HFFc6 (cell line): ENCODE data around the gene SMG1. TPM values are rescaled to one million over a fixed set of nuclear protein-coding genes. Genes with fewer than 3 reads are reported as not detected.
"Not testable (repeated sequence)": the region's sequence is repeated elsewhere in the genome, so short reads cannot be mapped to it uniquely, and the experiment has no call there.

Experiments used
- DNase-seq: peaks from one replicate; pipeline ENCODE4 v3.0.0-alpha.2; 2018
- H3K27ac Mint-ChIP-seq: 2 replicates; pipeline ENCODE4 v1.8.0; 2020; ENCODE audit warnings: mild to moderate bottlenecking, mixed read lengths
- H3K27me3 Mint-ChIP-seq: 2 replicates; pipeline ENCODE4 v1.8.0; 2021; ENCODE audit warnings: mild to moderate bottlenecking, moderate library complexity, mixed read lengths; ENCODE audit not compliant: insufficient read depth
- H3K36me3 Mint-ChIP-seq: 2 replicates; pipeline ENCODE4 v1.8.0; 2021; ENCODE audit warnings: low read depth, mixed read lengths
- H3K4me1 Mint-ChIP-seq: 2 replicates; pipeline ENCODE4 v1.8.0; 2020; ENCODE audit warnings: low read depth, mixed read lengths
- H3K4me3 Mint-ChIP-seq: 2 replicates; pipeline ENCODE4 v1.8.0; 2020; ENCODE audit warnings: mild to moderate bottlenecking, moderate library complexity, mixed read lengths
- H3K9me3 Mint-ChIP-seq: 2 replicates; pipeline ENCODE4 v1.8.0; 2020; ENCODE audit warnings: mild to moderate bottlenecking, mixed read lengths
- CTCF ChIP-seq: fragments of 200-600 bp; sonication (generic); IDR thresholded peaks from 2 replicates; pipeline ENCODE4 v1.5.0; 2021; ENCODE audit warnings: antibody characterized with exemption, mild to moderate bottlenecking
- total RNA-seq, 6 experiments: library from RNA; stranded (reverse); fragmentation: NEBNext Ultra II Directional; extraction: Animal tissue kit (Norgen Biotek cat#: 25700); gene quantifications; 2 replicates in 1 of 6; 3 replicates in 5 of 6; pipeline ENCODE4 v1.2.3, GENCODE V29; 2021

The SMG1 gene
- total RNA-seq, 6 experiments from 2014 or later, result 31.3 to 43.0 (median 35.4) TPM

GRCh38 chr16:18965555-18965954 is 39.3 kb upstream of the SMG1 start:
- no peaks in the 10 kb centered on the region for H3K36me3 Mint-ChIP-seq
- H3K27me3 Mint-ChIP-seq, result peaks cover 10% of the 10 kb centered on the region
- no peak overlapping the region for H3K4me3 Mint-ChIP-seq
- H3K27ac Mint-ChIP-seq, result no peak overlapping the region
- peaks cover 25% of the 10 kb centered on the region for H3K4me1 Mint-ChIP-seq
- TF ChIP-seq CTCF, result no peak
- H3K9me3 Mint-ChIP-seq, result no peaks in the 10 kb centered on the region
- DNase-seq, result no peak

- H3K4me1 Mint-ChIP-seq, result peaks cover 27% of the 10 kb centered on the region
- TF ChIP-seq CTCF, result no peak
- no peaks in the 10 kb centered on the region for H3K9me3 Mint-ChIP-seq
- peak overlapping the region; percentile 57; the same call in 1 of the 2 replicates for H3K27ac Mint-ChIP-seq
- H3K4me3 Mint-ChIP-seq, result no peak overlapping the region
- peak; percentile 9 for DNase-seq
- peaks cover 21% of the 10 kb centered on the region for H3K27me3 Mint-ChIP-seq
- no peaks in the 10 kb centered on the region for H3K36me3 Mint-ChIP-seq
These were observed 32.9 kb upstream of the SMG1 start for GRCh38 chr16:18959031-18959505.

- Mint-ChIP-seq H3K4me1 (peaks cover 27% of the 10 kb centered on the region), H3K27me3 (peaks cover 23% of the 10 kb centered on the region), H3K27ac (peak overlapping the region; percentile 57; the same call in 1 of the 2 replicates), H3K36me3 (no peaks in the 10 kb centered on the region), H3K4me3 (no peak overlapping the region), H3K9me3 (no peaks in the 10 kb centered on the region)
- no peak for DNase-seq
- TF ChIP-seq CTCF, result no peak
These were observed 32.4 kb upstream of the SMG1 start for GRCh38 chr16:18958621-18959029.

- not testable (repeated sequence) for H3K27ac Mint-ChIP-seq, H3K9me3 Mint-ChIP-seq, H3K4me3 Mint-ChIP-seq, DNase-seq, H3K36me3 Mint-ChIP-seq
- peaks cover 28% of the 10 kb centered on the region for H3K27me3 Mint-ChIP-seq
- peaks cover 18% of the 10 kb centered on the region for H3K4me1 Mint-ChIP-seq
These were observed 30.5 kb upstream of the SMG1 start for GRCh38 chr16:18956658-18957241.

- Mint-ChIP-seq H3K27me3 (peaks cover 23% of the 10 kb centered on the region), H3K4me1 (peaks cover 15% of the 10 kb centered on the region)
- not testable (repeated sequence) for DNase-seq, H3K27ac Mint-ChIP-seq, H3K9me3 Mint-ChIP-seq, H3K4me3 Mint-ChIP-seq, H3K36me3 Mint-ChIP-seq
These were observed 29.8 kb upstream of the SMG1 start for GRCh38 chr16:18955874-18956580.

- no peak overlapping the region for H3K27ac Mint-ChIP-seq
- H3K9me3 Mint-ChIP-seq, result no peaks in the 10 kb centered on the region
- no peak overlapping the region for H3K4me3 Mint-ChIP-seq
- H3K27me3 Mint-ChIP-seq, result peaks cover 24% of the 10 kb centered on the region
- no peak for DNase-seq
- no peaks in the 10 kb centered on the region for H3K36me3 Mint-ChIP-seq
- peaks cover 5% of the 10 kb centered on the region; the same call in 1 of the 2 replicates for H3K4me1 Mint-ChIP-seq
- TF ChIP-seq CTCF, result no peak
These were observed 27.3 kb upstream of the SMG1 start for GRCh38 chr16:18953547-18953946.
